MM.1S (cell line): ENCODE measurements around the gene MPRIP.

Experiments used
- DNase-seq: peaks from one replicate; pipeline ENCODE4 v3.0.0-alpha.2; 2015
- H2AFZ ChIP-seq: fragments of 300-600 bp; sonication (generic); 2 replicates; pipeline ENCODE4 v1.6.0; 2016; ENCODE audit warnings: antibody characterized with exemption, low read length
- H3F3A ChIP-seq: fragments of 300-600 bp; sonication (generic); 2 replicates; pipeline ENCODE4 v1.6.1; 2016; ENCODE audit warnings: mild to moderate bottlenecking, antibody characterized with exemption, low read length, moderate library complexity, mixed read lengths; ENCODE audit not compliant: insufficient read depth
- H3K27ac ChIP-seq: fragments of 300-600 bp; sonication (generic); 2 replicates; pipeline ENCODE4 v1.5.1; 2016; ENCODE audit warnings: mild to moderate bottlenecking, low read length
- H3K27me3 ChIP-seq: fragments of 300-600 bp; sonication (generic); replicated peaks from 2 replicates; pipeline ENCODE4 v1.6.0; 2016; ENCODE audit warnings: low read length; ENCODE audit not compliant: insufficient read depth
- H3K36me3 ChIP-seq: fragments of 300-600 bp; sonication (generic); replicated peaks from 2 replicates; pipeline ENCODE4 v1.6.1; 2016; ENCODE audit warnings: mild to moderate bottlenecking, low read length, mixed read lengths; ENCODE audit not compliant: insufficient read depth
- H3K4me1 ChIP-seq: fragments of 300-600 bp; sonication (generic); 2 replicates; pipeline ENCODE4 v1.6.1; 2016; ENCODE audit warnings: low read length, mixed read lengths
- H3K4me2 ChIP-seq: fragments of 300-600 bp; sonication (generic); 2 replicates; pipeline ENCODE4 v1.6.0; 2016; ENCODE audit warnings: low read depth, low read length
- H3K4me3 ChIP-seq: fragments of 300-600 bp; sonication (generic); 2 replicates; pipeline ENCODE4 v1.5.1; 2016; ENCODE audit warnings: low read length, mixed read lengths
- H3K79me2 ChIP-seq: fragments of 300-600 bp; sonication (generic); 2 replicates; pipeline ENCODE4 v1.6.1; 2016; ENCODE audit warnings: mixed run types, low read length, mixed read lengths
- H3K9ac ChIP-seq: fragments of 300-600 bp; sonication (generic); 2 replicates; pipeline ENCODE4 v1.6.1; 2016; ENCODE audit warnings: low read length, mixed read lengths
- H3K9me2 ChIP-seq: fragments of 300-600 bp; sonication (generic); replicated peaks from 2 replicates; pipeline ENCODE4 v1.6.1; 2016; ENCODE audit warnings: mild to moderate bottlenecking, low read length, mixed read lengths; ENCODE audit not compliant: insufficient read depth
- H3K9me3 ChIP-seq: fragments of 300-600 bp; sonication (generic); replicated peaks from 2 replicates; pipeline ENCODE4 v1.6.1; 2016; ENCODE audit warnings: mild to moderate bottlenecking, low read length, mixed read lengths; ENCODE audit not compliant: insufficient read depth
- H4K20me1 ChIP-seq: fragments of 300-600 bp; sonication (generic); 2 replicates; pipeline ENCODE4 v1.6.1; 2016; ENCODE audit warnings: mild to moderate bottlenecking, low read length, moderate library complexity, mixed read lengths; ENCODE audit not compliant: insufficient read depth
- CTCF ChIP-seq: fragments of 300-600 bp; sonication (generic); IDR thresholded peaks from 2 replicates; pipeline ENCODE4 v1.5.1; 2016; ENCODE audit warnings: antibody characterized with exemption, low read length, mixed read lengths
- EZH2 ChIP-seq: fragments of 300-600 bp; sonication (generic); optimal IDR thresholded peaks from 2 replicates; pipeline ENCODE3; 2017; ENCODE audit warnings: low read depth, mild to moderate bottlenecking, antibody characterized with exemption, low read length, mixed read lengths
- EZH2phosphoT487 ChIP-seq: fragments of 300-600 bp; sonication (generic); IDR thresholded peaks from 2 replicates; pipeline ENCODE4 v1.6.1; 2018; ENCODE audit warnings: antibody characterized with exemption, low read length

MPRIP gene

GRCh38 chr17:17116406-17116805, 74.1 kb downstream of the MPRIP start:
- H3K79me2 ChIP-seq, result peaks cover 97% of the 10 kb centered on the region
- no peaks in the 10 kb centered on the region for H3K9me2 ChIP-seq
- no peak overlapping the region for H3K27ac ChIP-seq
- no peaks in the 10 kb centered on the region for H3K9me3 ChIP-seq
- no peaks in the 10 kb centered on the region for H3K27me3 ChIP-seq
- H3K9ac ChIP-seq, result no peak overlapping the region
- no peak for DNase-seq
- TF ChIP-seq EZH2phosphoT487 (no peak), EZH2 (no peak)
- H3K4me2 ChIP-seq, result no peak overlapping the region
- peaks cover 7% of the 10 kb centered on the region; the same call in 1 of the 2 replicates for H4K20me1 ChIP-seq
- 0 out of 2 replicates have a peak, but pooled peaks cover 5% of the 10 kb centered on the region for H3F3A ChIP-seq
- H3K4me1 ChIP-seq, result no peaks in the 10 kb centered on the region
- no peak overlapping the region for H3K4me3 ChIP-seq
- no peak overlapping the region for H2AFZ ChIP-seq
- no peaks in the 10 kb centered on the region for H3K36me3 ChIP-seq

- 0 out of 2 replicates have a peak, but pooled peaks cover 5% of the 10 kb centered on the region for H3F3A ChIP-seq
- no peaks in the 10 kb centered on the region for H3K36me3 ChIP-seq
- H4K20me1 ChIP-seq, result peaks cover 7% of the 10 kb centered on the region; the same call in 1 of the 2 replicates
- peaks cover 97% of the 10 kb centered on the region for H3K79me2 ChIP-seq
- H3K27ac ChIP-seq, result no peak overlapping the region
- no peak overlapping the region for H3K9ac ChIP-seq
- TF ChIP-seq EZH2 (no peak), EZH2phosphoT487 (no peak), CTCF (no peak)
- no peak for DNase-seq
- no peaks in the 10 kb centered on the region for H3K9me3 ChIP-seq
- H3K4me2 ChIP-seq, result no peak overlapping the region
- no peaks in the 10 kb centered on the region for H3K9me2 ChIP-seq
- H3K27me3 ChIP-seq, result no peaks in the 10 kb centered on the region
- no peak overlapping the region for H2AFZ ChIP-seq
- no peak overlapping the region for H3K4me3 ChIP-seq
- no peaks in the 10 kb centered on the region for H3K4me1 ChIP-seq
These were observed 75.7 kb downstream of the MPRIP start for GRCh38 chr17:17117923-17118322.

GRCh38 chr17:17118399-17118798, 76.1 kb downstream of the MPRIP start:
- Histone ChIP-seq H3F3A (0 out of 2 replicates have a peak, but pooled peaks cover 5% of the 10 kb centered on the region), H3K27ac (no peak overlapping the region), H3K79me2 (peaks cover 95% of the 10 kb centered on the region), H3K4me1 (no peaks in the 10 kb centered on the region), H3K36me3 (no peaks in the 10 kb centered on the region), H3K9me3 (no peaks in the 10 kb centered on the region), H3K9me2 (no peaks in the 10 kb centered on the region), H3K4me3 (no peak overlapping the region), H4K20me1 (peaks cover 7% of the 10 kb centered on the region; the same call in 1 of the 2 replicates), H3K9ac (no peak overlapping the region), H2AFZ (no peak overlapping the region), H3K4me2 (no peak overlapping the region), H3K27me3 (no peaks in the 10 kb centered on the region)
- TF ChIP-seq CTCF (no peak), EZH2 (no peak), EZH2phosphoT487 (no peak)
- DNase-seq, result no peak

GRCh38 chr17:17119106-17119505, 76.8 kb downstream of the MPRIP start:
- Histone ChIP-seq H3K27ac (no peak overlapping the region), H3K4me1 (no peaks in the 10 kb centered on the region), H4K20me1 (peaks cover 7% of the 10 kb centered on the region; the same call in 1 of the 2 replicates), H3K79me2 (peaks cover 96% of the 10 kb centered on the region), H3K9me2 (no peaks in the 10 kb centered on the region), H3K4me2 (no peak overlapping the region), H3K27me3 (no peaks in the 10 kb centered on the region), H3K9me3 (no peaks in the 10 kb centered on the region), H3K4me3 (no peak overlapping the region), H3F3A (0 out of 2 replicates have a peak, but pooled peaks cover 5% of the 10 kb centered on the region), H2AFZ (no peak overlapping the region), H3K9ac (no peak overlapping the region), H3K36me3 (no peaks in the 10 kb centered on the region)
- no peak for TF ChIP-seq EZH2phosphoT487
- no peak for TF ChIP-seq EZH2
- no peak for TF ChIP-seq CTCF
- DNase-seq, result no peak
